Measurements from ENCODE around the gene POLR2M.
A peak's percentile ranks its signal among the peaks of the same experiment; 100 is the strongest.

The POLR2M gene

DNA sequence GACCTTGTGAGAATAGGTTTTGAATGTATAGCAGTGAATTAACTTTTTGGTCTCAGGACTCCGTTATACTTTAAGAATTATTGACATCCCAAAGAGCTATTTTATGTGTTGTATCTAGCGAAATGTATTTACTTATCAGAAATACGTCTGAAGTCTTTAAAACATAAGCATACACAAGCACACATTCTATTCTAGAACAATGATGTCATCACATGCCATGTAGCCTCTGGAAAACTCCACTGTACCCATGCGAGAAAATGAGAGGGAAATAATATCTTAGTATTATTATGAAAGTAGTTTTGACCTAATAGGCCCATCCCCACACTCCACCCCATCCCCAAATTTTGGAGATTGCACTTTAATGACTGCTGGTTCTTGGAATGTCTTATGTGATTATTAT lies 1.5 kb downstream of the POLR2M start:
- Histone ChIP-seq H3K4me3 (ENCODE audit: low read length, poor library complexity, severe bottlenecking) (peak overlapping the region; percentile 82), H2AFZ (ENCODE audit: low read length) (no peak overlapping the region), H4K20me1 (ENCODE audit: insufficient read depth, low read length, poor library complexity, severe bottlenecking) (peaks cover 36% of the 10 kb centered on the region), H3K79me2 (ENCODE audit: insufficient read depth, low read length) (peaks cover 59% of the 10 kb centered on the region), H3K4me2 (ENCODE audit: low read depth, low read length, poor library complexity, severe bottlenecking) (peak overlapping the region; percentile 84), H3K9me2 (replicated peaks; ENCODE audit: low read depth, low read length) (no peaks in the 10 kb centered on the region), H3K36me3 (ENCODE audit: insufficient read depth, low read length) (peaks cover 25% of the 10 kb centered on the region; the same call in 1 of the 2 replicates), H3K9me3 (ENCODE audit: insufficient read depth, low read depth, low read length) (no peaks in the 10 kb centered on the region), H3F3A (ENCODE audit: low read depth) (no peaks in the 10 kb centered on the region), H3K9ac (ENCODE audit: low read depth, low read length, poor library complexity, severe bottlenecking) (peak overlapping the region; percentile 91), H3K27me3 (ENCODE audit: insufficient read depth, low read length, poor library complexity, severe bottlenecking) (peaks cover 23% of the 10 kb centered on the region), H3K4me1 (ENCODE audit: insufficient read depth, low read length, poor library complexity, severe bottlenecking) (peaks cover 47% of the 10 kb centered on the region)
- no peak for TF ChIP-seq EZH2phosphoT487 (IDR thresholded peaks at IDR 0.05; ENCODE audit: borderline replicate concordance)
- TF ChIP-seq, protein P1, sequence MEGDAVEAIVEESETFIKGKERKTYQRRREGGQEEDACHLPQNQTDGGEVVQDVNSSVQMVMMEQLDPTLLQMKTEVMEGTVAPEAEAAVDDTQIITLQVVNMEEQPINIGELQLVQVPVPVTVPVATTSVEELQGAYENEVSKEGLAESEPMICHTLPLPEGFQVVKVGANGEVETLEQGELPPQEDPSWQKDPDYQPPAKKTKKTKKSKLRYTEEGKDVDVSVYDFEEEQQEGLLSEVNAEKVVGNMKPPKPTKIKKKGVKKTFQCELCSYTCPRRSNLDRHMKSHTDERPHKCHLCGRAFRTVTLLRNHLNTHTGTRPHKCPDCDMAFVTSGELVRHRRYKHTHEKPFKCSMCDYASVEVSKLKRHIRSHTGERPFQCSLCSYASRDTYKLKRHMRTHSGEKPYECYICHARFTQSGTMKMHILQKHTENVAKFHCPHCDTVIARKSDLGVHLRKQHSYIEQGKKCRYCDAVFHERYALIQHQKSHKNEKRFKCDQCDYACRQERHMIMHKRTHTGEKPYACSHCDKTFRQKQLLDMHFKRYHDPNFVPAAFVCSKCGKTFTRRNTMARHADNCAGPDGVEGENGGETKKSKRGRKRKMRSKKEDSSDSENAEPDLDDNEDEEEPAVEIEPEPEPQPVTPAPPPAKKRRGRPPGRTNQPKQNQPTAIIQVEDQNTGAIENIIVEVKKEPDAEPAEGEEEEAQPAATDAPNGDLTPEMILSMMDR (conservative IDR thresholded peaks at IDR 0.05; ENCODE audit: low read length) = no peak

DNA sequence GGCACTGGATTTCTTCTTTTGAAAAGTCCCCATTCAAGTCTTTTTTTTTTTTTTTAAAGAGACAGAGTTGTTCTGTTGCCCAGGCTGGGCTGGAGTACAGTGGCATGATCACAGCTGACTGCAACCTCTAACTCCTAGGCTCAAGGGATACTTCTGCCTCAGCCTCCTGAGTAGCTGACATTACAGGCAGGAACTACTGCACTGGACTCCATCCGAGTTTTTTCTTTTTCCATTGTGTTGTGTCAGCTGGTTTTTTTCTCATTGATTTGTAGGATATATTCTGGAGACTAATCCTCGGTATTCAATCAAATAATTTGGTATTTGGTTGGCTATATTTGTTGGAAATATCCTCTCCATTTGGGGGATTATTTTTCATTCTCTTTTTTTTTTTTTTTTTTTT lies 11.8 kb downstream of the POLR2M start:
- Histone ChIP-seq H3K9me2 (replicated peaks; ENCODE audit: low read depth, low read length) (no peaks in the 10 kb centered on the region), H3K4me2 (ENCODE audit: low read depth, low read length, poor library complexity, severe bottlenecking) (no peak overlapping the region), H3K79me2 (ENCODE audit: insufficient read depth, low read length) (peaks cover 6% of the 10 kb centered on the region; the same call in 1 of the 2 replicates), H2AFZ (ENCODE audit: low read length) (no peak overlapping the region), H3K36me3 (ENCODE audit: insufficient read depth, low read length) (peaks cover 28% of the 10 kb centered on the region; the same call in 1 of the 2 replicates), H3K27me3 (ENCODE audit: insufficient read depth, low read length, poor library complexity, severe bottlenecking) (no peaks in the 10 kb centered on the region), H3K9me3 (ENCODE audit: insufficient read depth, low read depth, low read length) (no peaks in the 10 kb centered on the region), H4K20me1 (ENCODE audit: insufficient read depth, low read length, poor library complexity, severe bottlenecking) (peaks cover 6% of the 10 kb centered on the region), H3K4me3 (ENCODE audit: low read length, poor library complexity, severe bottlenecking) (no peak overlapping the region), H3F3A (ENCODE audit: low read depth) (no peaks in the 10 kb centered on the region), H3K4me1 (ENCODE audit: insufficient read depth, low read length, poor library complexity, severe bottlenecking) (peaks cover 4% of the 10 kb centered on the region), H3K9ac (ENCODE audit: low read depth, low read length, poor library complexity, severe bottlenecking) (no peak overlapping the region)
- no peak for TF ChIP-seq EZH2phosphoT487 (IDR thresholded peaks at IDR 0.05; ENCODE audit: borderline replicate concordance)
- TF ChIP-seq, protein P1 (conservative IDR thresholded peaks at IDR 0.05; ENCODE audit: low read length) = no peak

DNA sequence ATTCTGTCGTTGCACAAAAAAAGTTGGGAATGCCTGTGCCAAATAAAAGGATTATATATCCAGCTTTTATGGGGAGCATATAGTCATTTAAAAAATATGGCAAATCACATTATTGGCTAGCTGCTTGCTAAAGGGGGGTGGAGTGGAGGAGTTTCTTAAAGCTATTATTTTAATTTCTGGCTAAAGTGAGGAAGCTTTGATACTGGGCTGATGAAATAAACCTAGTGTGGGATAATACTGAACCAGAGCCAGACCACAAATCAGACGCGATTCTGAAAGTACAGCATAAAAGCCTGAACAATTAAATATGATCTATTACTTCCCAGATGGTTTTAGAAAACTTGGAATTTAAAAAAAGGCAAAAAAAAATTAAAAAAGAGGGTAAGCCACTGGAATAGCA lies 14.4 kb downstream of the POLR2M start:
- Histone ChIP-seq H3K4me2 (ENCODE audit: low read depth, low read length, poor library complexity, severe bottlenecking) (no peak overlapping the region), H3K4me1 (ENCODE audit: insufficient read depth, low read length, poor library complexity, severe bottlenecking) (no peaks in the 10 kb centered on the region), H4K20me1 (ENCODE audit: insufficient read depth, low read length, poor library complexity, severe bottlenecking) (peaks cover 3% of the 10 kb centered on the region), H3K9ac (ENCODE audit: low read depth, low read length, poor library complexity, severe bottlenecking) (no peak overlapping the region), H3F3A (ENCODE audit: low read depth) (no peaks in the 10 kb centered on the region), H3K36me3 (ENCODE audit: insufficient read depth, low read length) (peaks cover 12% of the 10 kb centered on the region; the same call in 1 of the 2 replicates), H3K4me3 (ENCODE audit: low read length, poor library complexity, severe bottlenecking) (no peak overlapping the region), H2AFZ (ENCODE audit: low read length) (no peak overlapping the region), H3K79me2 (ENCODE audit: insufficient read depth, low read length) (no peaks in the 10 kb centered on the region), H3K27me3 (ENCODE audit: insufficient read depth, low read length, poor library complexity, severe bottlenecking) (no peaks in the 10 kb centered on the region), H3K9me2 (replicated peaks; ENCODE audit: low read depth, low read length) (no peaks in the 10 kb centered on the region), H3K9me3 (ENCODE audit: insufficient read depth, low read depth, low read length) (no peaks in the 10 kb centered on the region)
- TF ChIP-seq EZH2phosphoT487 (IDR thresholded peaks at IDR 0.05; ENCODE audit: borderline replicate concordance) = no peak
- TF ChIP-seq, protein P1 (conservative IDR thresholded peaks at IDR 0.05; ENCODE audit: low read length) = no peak

All from Loucy (cell line).